Measurements from ENCODE around the gene IGLL1. TPM values are rescaled to one million over a fixed set of nuclear protein-coding genes. Genes with fewer than 3 reads are reported as not detected.

Gene IGLL1
- total and polyA plus RNA-seq, 5 donors from 2014 or later = not detected

GRCh38 chr22:23527971-23528740, 51.9 kb downstream of the IGLL1 start:
- H3K27me3 ChIP-seq (ENCODE audit: control insufficient read depth, insufficient read depth, low read length) = no peaks in the 10 kb centered on the region
- no peaks in the 10 kb centered on the region for H3K4me1 ChIP-seq (ENCODE audit: control insufficient read depth, insufficient read depth, low read length, poor library complexity, severe bottlenecking)
- Mint-ChIP-seq H3K4me1 (peaks cover 0 to 9% (median 0%) of the 10 kb centered on the region in 4 donors), H3K4me3 (no peak overlapping the region), H3K27me3 (peaks cover 25% of the 10 kb centered on the region), H3K27ac (no peak overlapping the region), H3K36me3 (no peaks in the 10 kb centered on the region), H3K9me3 (peaks cover 0 to 3% (median 0%) of the 10 kb centered on the region in 7 donors)
- H3K36me3 ChIP-seq (ENCODE audit: control insufficient read depth, insufficient read depth, low read length) = no peaks in the 10 kb centered on the region
- no peak overlapping the region for H3K4me3 ChIP-seq (ENCODE audit: low read depth, low read length)
- DNase-seq (no peak), ATAC-seq (ENCODE audit: low read depth in 2 of 2) (no peak)
- no peaks in the 10 kb centered on the region for H3K9me3 ChIP-seq (ENCODE audit: control insufficient read depth in 2 of 2, low read length in 2 of 2)
- no peak overlapping the region for H3K27ac ChIP-seq (ENCODE audit: insufficient read depth, low read length, poor library complexity, severe bottlenecking)

- Histone ChIP-seq H3K27me3 (ENCODE audit: control insufficient read depth, insufficient read depth, low read length) (no peaks in the 10 kb centered on the region), H3K27ac (ENCODE audit: insufficient read depth, low read length, poor library complexity, severe bottlenecking) (no peak overlapping the region), H3K36me3 (ENCODE audit: control insufficient read depth, insufficient read depth, low read length) (no peaks in the 10 kb centered on the region), H3K4me3 (ENCODE audit: low read depth, low read length) (no peak overlapping the region), H3K4me1 (ENCODE audit: control insufficient read depth, insufficient read depth, low read length, poor library complexity, severe bottlenecking) (peaks cover 5% of the 10 kb centered on the region), H3K9me3 (ENCODE audit: control insufficient read depth in 2 of 2, low read length in 2 of 2) (no peaks in the 10 kb centered on the region)
- peaks cover 0 to 3% (median 0%) of the 10 kb centered on the region in 7 donors for H3K9me3 Mint-ChIP-seq
- H3K4me1 Mint-ChIP-seq = peaks cover 0 to 9% (median 0%) of the 10 kb centered on the region in 4 donors
- H3K4me3 Mint-ChIP-seq = no peak overlapping the region
- H3K36me3 Mint-ChIP-seq = no peaks in the 10 kb centered on the region
- no peak overlapping the region for H3K27ac Mint-ChIP-seq
- H3K27me3 Mint-ChIP-seq = peaks cover 34% of the 10 kb centered on the region
- DNase-seq = no peak
- ATAC-seq (ENCODE audit: low read depth in 2 of 2) = no peak
Measured at GRCh38 chr22:23526596-23527316, 53.3 kb downstream of the IGLL1 start.

GRCh38 chr22:23525510-23525909, 54.6 kb downstream of the IGLL1 start:
- Mint-ChIP-seq H3K4me1 (peaks cover 0 to 9% (median 4%) of the 10 kb centered on the region in 4 donors), H3K36me3 (no peaks in the 10 kb centered on the region), H3K4me3 (no peak overlapping the region), H3K27ac (no peak overlapping the region), H3K27me3 (peaks cover 37% of the 10 kb centered on the region), H3K9me3 (peaks cover 0 to 3% (median 0%) of the 10 kb centered on the region in 7 donors)
- no peak for ATAC-seq (ENCODE audit: low read depth in 2 of 2)
- Histone ChIP-seq H3K27me3 (ENCODE audit: control insufficient read depth, insufficient read depth, low read length) (no peaks in the 10 kb centered on the region), H3K4me3 (ENCODE audit: low read depth, low read length) (no peak overlapping the region), H3K36me3 (ENCODE audit: control insufficient read depth, insufficient read depth, low read length) (no peaks in the 10 kb centered on the region), H3K27ac (ENCODE audit: insufficient read depth, low read length, poor library complexity, severe bottlenecking) (no peak overlapping the region), H3K4me1 (ENCODE audit: control insufficient read depth, insufficient read depth, low read length, poor library complexity, severe bottlenecking) (peaks cover 12% of the 10 kb centered on the region), H3K9me3 (ENCODE audit: control insufficient read depth in 2 of 2, low read length in 2 of 2) (no peaks in the 10 kb centered on the region)
- no peak for DNase-seq

- H3K27me3 Mint-ChIP-seq = peaks cover 47% of the 10 kb centered on the region
- ATAC-seq (ENCODE audit: low read depth in 2 of 2) (no peak), DNase-seq (no peak)
- H3K36me3 Mint-ChIP-seq = no peaks in the 10 kb centered on the region
- Histone ChIP-seq H3K36me3 (ENCODE audit: control insufficient read depth, insufficient read depth, low read length) (no peaks in the 10 kb centered on the region), H3K4me3 (ENCODE audit: low read depth, low read length) (no peak overlapping the region), H3K4me1 (ENCODE audit: control insufficient read depth, insufficient read depth, low read length, poor library complexity, severe bottlenecking) (peaks cover 12% of the 10 kb centered on the region), H3K27ac (ENCODE audit: insufficient read depth, low read length, poor library complexity, severe bottlenecking) (no peak overlapping the region), H3K9me3 (ENCODE audit: control insufficient read depth in 2 of 2, low read length in 2 of 2) (no peaks in the 10 kb centered on the region), H3K27me3 (ENCODE audit: control insufficient read depth, insufficient read depth, low read length) (no peaks in the 10 kb centered on the region)
- H3K27ac Mint-ChIP-seq = no peak overlapping the region
- no peak overlapping the region for H3K4me3 Mint-ChIP-seq
- peaks cover 0 to 7% (median 4%) of the 10 kb centered on the region in 4 donors for H3K4me1 Mint-ChIP-seq
- peaks cover 0 to 3% (median 0%) of the 10 kb centered on the region in 7 donors for H3K9me3 Mint-ChIP-seq
Measured at GRCh38 chr22:23524226-23524625, 55.9 kb downstream of the IGLL1 start.

DNA sequence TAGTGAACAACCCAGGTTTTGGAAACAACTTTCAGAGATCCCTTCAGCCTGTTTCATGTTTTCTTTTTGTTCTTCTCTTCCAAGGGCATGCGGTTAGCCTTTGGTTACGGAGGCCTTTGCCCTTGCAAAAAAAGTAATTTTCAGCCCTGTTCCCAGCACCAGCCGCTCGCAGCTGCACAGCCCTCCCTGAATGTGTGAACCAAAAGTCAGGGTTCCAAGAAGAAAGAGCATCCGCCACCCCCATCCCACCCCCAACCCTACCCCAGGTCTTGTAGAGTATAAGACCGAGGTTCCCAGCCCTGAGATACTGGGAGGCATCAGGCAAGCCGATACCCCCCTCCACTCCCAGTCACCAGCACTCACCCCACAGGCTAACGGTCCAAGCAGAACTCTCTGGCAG, 56.4 kb downstream of the IGLL1 start:
- Histone ChIP-seq H3K4me3 (ENCODE audit: low read depth, low read length) (no peak overlapping the region), H3K9me3 (ENCODE audit: control insufficient read depth in 2 of 2, low read length in 2 of 2) (no peaks in the 10 kb centered on the region), H3K27me3 (ENCODE audit: control insufficient read depth, insufficient read depth, low read length) (no peaks in the 10 kb centered on the region), H3K27ac (ENCODE audit: insufficient read depth, low read length, poor library complexity, severe bottlenecking) (no peak overlapping the region), H3K36me3 (ENCODE audit: control insufficient read depth, insufficient read depth, low read length) (no peaks in the 10 kb centered on the region), H3K4me1 (ENCODE audit: control insufficient read depth, insufficient read depth, low read length, poor library complexity, severe bottlenecking) (peaks cover 12% of the 10 kb centered on the region)
- DNase-seq = no peak
- Mint-ChIP-seq H3K4me1 (peaks cover 0 to 4% (median 2%) of the 10 kb centered on the region in 4 donors), H3K27ac (no peak overlapping the region), H3K36me3 (no peaks in the 10 kb centered on the region), H3K27me3 (peaks cover 49% of the 10 kb centered on the region), H3K9me3 (peaks cover 0 to 2% (median 0%) of the 10 kb centered on the region in 7 donors), H3K4me3 (no peak overlapping the region)
- no peak for ATAC-seq (ENCODE audit: low read depth in 2 of 2)

Other genes with a start within 250 kb of the IGLL1 start
- not detected for gene DRICH1, start 52.0 kb upstream of the IGLL1 start, total RNA-seq
- gene DRICH1, start 52.0 kb upstream of the IGLL1 start, polyA plus RNA-seq = under 1 TPM in 1 of 4 donors, not detected in 3; 0.56 TPM
- gene RGL4, start 110.7 kb upstream of the IGLL1 start, total RNA-seq = 22.1 TPM
- gene RGL4, start 110.7 kb upstream of the IGLL1 start, polyA plus RNA-seq = 10 to 100 TPM; 71.3 to 85.0 (median 83.5) TPM
- 2.0 TPM for gene ZNF70, start 170.8 kb upstream of the IGLL1 start, total RNA-seq
- gene ZNF70, start 170.8 kb upstream of the IGLL1 start, polyA plus RNA-seq = under 1 TPM; 0.06 to 0.49 (median 0.27) TPM
- gene VPREB3, start 174.1 kb upstream of the IGLL1 start, total RNA-seq = 0.89 TPM
- 1 to 10 TPM in 2 of 4 donors, under 1 TPM in 1, not detected in 1; 0.74 to 4.5 (median 2.1) TPM for gene VPREB3, start 174.1 kb upstream of the IGLL1 start, polyA plus RNA-seq
- 0.96 TPM for gene C22orf15, start 182.7 kb upstream of the IGLL1 start, total RNA-seq
- 1 to 10 TPM in 1 of 4 donors, under 1 TPM in 3; 0.76 to 1.6 (median 0.85) TPM for gene C22orf15, start 182.7 kb upstream of the IGLL1 start, polyA plus RNA-seq
- 30.6 TPM for gene CHCHD10, start 187.7 kb upstream of the IGLL1 start, total RNA-seq
- gene CHCHD10, start 187.7 kb upstream of the IGLL1 start, polyA plus RNA-seq = 10 to 100 TPM; 16.3 to 31.7 (median 19.8) TPM
- 0.52 TPM for gene MMP11, start 192.6 kb upstream of the IGLL1 start, total RNA-seq
- 1 to 10 TPM in 2 of 4 donors, under 1 TPM in 1, not detected in 1; 0.99 to 1.7 (median 1.0) TPM for gene MMP11, start 192.6 kb upstream of the IGLL1 start, polyA plus RNA-seq
- 58.4 TPM for gene SMARCB1, start 206.7 kb upstream of the IGLL1 start, total RNA-seq
- gene SMARCB1, start 206.7 kb upstream of the IGLL1 start, polyA plus RNA-seq = 10 to 100 TPM; 28.3 to 30.8 (median 29.7) TPM